Astrocyte (in vitro differentiated cells and primary cell): ENCODE data around the gene PLCG2. TPM values are rescaled to one million over a fixed set of nuclear protein-coding genes. Genes with fewer than 3 reads are reported as not detected.

Experiments
- DNase-seq: peaks from one replicate; pipeline ENCODE4 v3.0.0-alpha.2; 2010; ENCODE audit warnings: low read depth
- FAIRE-seq: peaks from 2 replicates; lab custom pipeline; 2011; peaks lifted over from hg19 to GRCh38; lab: Jason Lieb, UNC
- H2AFZ ChIP-seq: 2 replicates; pipeline ENCODE4 v1.6.0; 2012; ENCODE audit warnings: low read depth, low read length, inconsistent platforms
- H3K27ac ChIP-seq: 2 replicates; pipeline ENCODE4 v1.5.1; 2011; ENCODE audit warnings: low read depth, low read length, inconsistent platforms
- H3K27me3 ChIP-seq: 2 replicates; pipeline ENCODE4 v1.6.0; 2011; ENCODE audit warnings: low read length, inconsistent platforms; ENCODE audit not compliant: insufficient read depth
- H3K36me3 ChIP-seq: 2 replicates; pipeline ENCODE4 v1.5.1; 2011; ENCODE audit warnings: low read length, inconsistent platforms; ENCODE audit not compliant: insufficient read depth
- H3K4me1 ChIP-seq: 2 replicates; pipeline ENCODE4 v1.5.1; 2011; ENCODE audit warnings: low read length, inconsistent platforms; ENCODE audit not compliant: insufficient read depth
- H3K4me2 ChIP-seq: 2 replicates; pipeline ENCODE4 v1.6.0; 2012; ENCODE audit warnings: low read length, inconsistent platforms
- H3K4me3 ChIP-seq: 2 replicates; pipeline ENCODE4 v1.5.1; 2011; ENCODE audit warnings: low read depth, mild to moderate bottlenecking, low read length, inconsistent platforms; ENCODE audit not compliant: insufficient read depth
- H3K79me2 ChIP-seq: 2 replicates; pipeline ENCODE4 v1.6.0; 2012; ENCODE audit warnings: mild to moderate bottlenecking, low read length, inconsistent platforms; ENCODE audit not compliant: insufficient read depth
- H3K9ac ChIP-seq: 2 replicates; pipeline ENCODE4 v1.6.0; 2012; ENCODE audit warnings: mild to moderate bottlenecking, low read length, inconsistent platforms
- H3K9me3 ChIP-seq: 2 replicates; pipeline ENCODE4 v1.5.1; 2012; ENCODE audit warnings: low read depth, mild to moderate bottlenecking, low read length, inconsistent platforms; ENCODE audit not compliant: insufficient read depth
- H4K20me1 ChIP-seq: 2 replicates; pipeline ENCODE4 v1.6.0; 2012; ENCODE audit warnings: low read length, inconsistent platforms; ENCODE audit not compliant: insufficient read depth
- H3K27ac Mint-ChIP-seq: one replicate; pipeline ENCODE4 v1.8.0; 2021; ENCODE audit warnings: mild to moderate bottlenecking, mixed read lengths; ENCODE audit not compliant: unreplicated experiment
- H3K27me3 Mint-ChIP-seq: one replicate; pipeline ENCODE4 v1.8.0; 2021; ENCODE audit warnings: low read depth, mixed read lengths; ENCODE audit not compliant: unreplicated experiment
- H3K36me3 Mint-ChIP-seq: one replicate; pipeline ENCODE4 v1.8.0; 2021; ENCODE audit warnings: low read depth, mixed read lengths; ENCODE audit not compliant: unreplicated experiment
- H3K4me1 Mint-ChIP-seq: one replicate; pipeline ENCODE4 v1.8.0; 2021; ENCODE audit warnings: low read depth, mixed read lengths; ENCODE audit not compliant: unreplicated experiment
- H3K4me3 Mint-ChIP-seq: one replicate; pipeline ENCODE4 v1.8.0; 2021; ENCODE audit warnings: mild to moderate bottlenecking, moderate library complexity, mixed read lengths; ENCODE audit not compliant: unreplicated experiment
- H3K9me3 Mint-ChIP-seq: one replicate; pipeline ENCODE4 v1.8.0; 2021; ENCODE audit warnings: mild to moderate bottlenecking, mixed read lengths; ENCODE audit not compliant: unreplicated experiment
- EZH2 ChIP-seq: IDR thresholded peaks from 2 replicates; pipeline ENCODE4 v1.6.1; 2012; ENCODE audit warnings: mild to moderate bottlenecking, low read length, inconsistent platforms; ENCODE audit not compliant: insufficient read depth
- total RNA-seq: library from RNA; stranded (reverse); gene quantifications from 2 replicates; pipeline ENCODE4 v1.2.1, GENCODE V29; 2021
- TF ChIP-seq, protein P1 (sequence below): IDR thresholded peaks from 2 replicates; pipeline ENCODE4 v1.5.1; 2011; ENCODE audit warnings: low read depth, mild to moderate bottlenecking, inconsistent platforms, low read length, moderate library complexity; ENCODE audit not compliant: insufficient read depth

PLCG2 gene
- total RNA-seq, 1 donor from 2014 or later = 3.1 TPM

DNA sequence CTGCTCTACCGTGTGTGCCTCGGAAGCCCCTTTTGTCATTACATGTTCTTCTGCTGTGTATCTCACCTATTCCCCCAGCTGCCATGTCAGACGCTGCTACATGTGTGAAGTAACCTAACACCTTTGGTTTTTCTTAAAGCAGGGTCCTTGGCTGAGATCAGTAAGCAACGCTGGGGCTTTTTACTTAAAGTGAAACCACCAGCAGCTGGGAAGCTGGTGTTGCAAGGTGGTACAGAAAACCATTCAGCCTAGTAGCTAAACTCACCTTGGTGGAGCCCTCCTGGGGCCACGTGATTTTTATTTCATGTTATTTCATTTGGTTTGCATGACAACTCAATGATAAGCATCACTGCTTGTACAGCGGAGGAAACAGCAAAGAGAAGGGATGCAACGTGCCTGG, 62.6 kb downstream of the PLCG2 start:
- peaks cover 21% of the 10 kb centered on the region for H3K4me1 Mint-ChIP-seq
- Histone ChIP-seq H2AFZ (no peak overlapping the region), H3K36me3 (no peaks in the 10 kb centered on the region), H3K9ac (no peak overlapping the region), H3K9me3 (no peaks in the 10 kb centered on the region), H3K4me1 (no peaks in the 10 kb centered on the region), H3K4me2 (no peak overlapping the region), H3K79me2 (no peaks in the 10 kb centered on the region), H4K20me1 (no peaks in the 10 kb centered on the region), H3K4me3 (no peak overlapping the region), H3K27me3 (no peaks in the 10 kb centered on the region), H3K27ac (no peak overlapping the region)
- H3K36me3 Mint-ChIP-seq = no peaks in the 10 kb centered on the region
- TF ChIP-seq EZH2 = no peak
- TF ChIP-seq, protein P1, sequence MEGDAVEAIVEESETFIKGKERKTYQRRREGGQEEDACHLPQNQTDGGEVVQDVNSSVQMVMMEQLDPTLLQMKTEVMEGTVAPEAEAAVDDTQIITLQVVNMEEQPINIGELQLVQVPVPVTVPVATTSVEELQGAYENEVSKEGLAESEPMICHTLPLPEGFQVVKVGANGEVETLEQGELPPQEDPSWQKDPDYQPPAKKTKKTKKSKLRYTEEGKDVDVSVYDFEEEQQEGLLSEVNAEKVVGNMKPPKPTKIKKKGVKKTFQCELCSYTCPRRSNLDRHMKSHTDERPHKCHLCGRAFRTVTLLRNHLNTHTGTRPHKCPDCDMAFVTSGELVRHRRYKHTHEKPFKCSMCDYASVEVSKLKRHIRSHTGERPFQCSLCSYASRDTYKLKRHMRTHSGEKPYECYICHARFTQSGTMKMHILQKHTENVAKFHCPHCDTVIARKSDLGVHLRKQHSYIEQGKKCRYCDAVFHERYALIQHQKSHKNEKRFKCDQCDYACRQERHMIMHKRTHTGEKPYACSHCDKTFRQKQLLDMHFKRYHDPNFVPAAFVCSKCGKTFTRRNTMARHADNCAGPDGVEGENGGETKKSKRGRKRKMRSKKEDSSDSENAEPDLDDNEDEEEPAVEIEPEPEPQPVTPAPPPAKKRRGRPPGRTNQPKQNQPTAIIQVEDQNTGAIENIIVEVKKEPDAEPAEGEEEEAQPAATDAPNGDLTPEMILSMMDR = no peak
- FAIRE-seq = no peak
- H3K9me3 Mint-ChIP-seq = no peaks in the 10 kb centered on the region
- H3K4me3 Mint-ChIP-seq = no peak overlapping the region
- H3K27me3 Mint-ChIP-seq = peaks cover 12% of the 10 kb centered on the region
- no peak overlapping the region for H3K27ac Mint-ChIP-seq
- no peak for DNase-seq

GRCh38 chr16:81842564-81843242, 63.6 kb downstream of the PLCG2 start:
- TF ChIP-seq EZH2 = no peak
- TF ChIP-seq, protein P1 = no peak
- Histone ChIP-seq H2AFZ (no peak overlapping the region), H3K9ac (no peak overlapping the region), H3K4me3 (no peak overlapping the region), H3K9me3 (no peaks in the 10 kb centered on the region), H3K79me2 (no peaks in the 10 kb centered on the region), H3K4me1 (no peaks in the 10 kb centered on the region), H3K27me3 (no peaks in the 10 kb centered on the region), H3K27ac (no peak overlapping the region), H4K20me1 (no peaks in the 10 kb centered on the region), H3K4me2 (no peak overlapping the region), H3K36me3 (no peaks in the 10 kb centered on the region)
- FAIRE-seq (no peak), DNase-seq (no peak)
- H3K27me3 Mint-ChIP-seq = peaks cover 8% of the 10 kb centered on the region
- H3K36me3 Mint-ChIP-seq = no peaks in the 10 kb centered on the region
- H3K27ac Mint-ChIP-seq = peak overlapping the region; percentile 62
- no peaks in the 10 kb centered on the region for H3K9me3 Mint-ChIP-seq
- H3K4me1 Mint-ChIP-seq = peaks cover 17% of the 10 kb centered on the region
- no peak overlapping the region for H3K4me3 Mint-ChIP-seq

GRCh38 chr16:81843243-81843582, 64.1 kb downstream of the PLCG2 start:
- H4K20me1 ChIP-seq = no peaks in the 10 kb centered on the region
- no peaks in the 10 kb centered on the region for H3K79me2 ChIP-seq
- H3K36me3 ChIP-seq = no peaks in the 10 kb centered on the region
- H3K4me3 ChIP-seq = no peak overlapping the region
- FAIRE-seq = no peak
- no peaks in the 10 kb centered on the region for H3K27me3 ChIP-seq
- Mint-ChIP-seq H3K9me3 (no peaks in the 10 kb centered on the region), H3K4me3 (no peak overlapping the region), H3K36me3 (no peaks in the 10 kb centered on the region), H3K27ac (peak overlapping the region; percentile 62), H3K4me1 (peaks cover 17% of the 10 kb centered on the region), H3K27me3 (peaks cover 10% of the 10 kb centered on the region)
- H3K27ac ChIP-seq = no peak overlapping the region
- H3K4me1 ChIP-seq = no peaks in the 10 kb centered on the region
- H3K9ac ChIP-seq = no peak overlapping the region
- H2AFZ ChIP-seq = no peak overlapping the region
- H3K9me3 ChIP-seq = no peaks in the 10 kb centered on the region
- no peak overlapping the region for H3K4me2 ChIP-seq
- no peak for TF ChIP-seq EZH2
- TF ChIP-seq, protein P1 = no peak
- DNase-seq = no peak
